BLaER1 treated with 17β-estradiol and CSF1 and Interleukin-3, amounts not matched to agents 10 nM and 100 nM (cell line): ENCODE results near the gene ELF5.

Source experiments
- H3K27ac ChIP-seq, 11 experiments: shearing (Covaris generic); formaldehyde crosslinking; 2 replicates each; pipeline ENCODE4 v1.8.1; 2022
- H3K27me3 ChIP-seq, 11 experiments: shearing (Covaris generic); formaldehyde crosslinking; 2 replicates each; pipeline ENCODE4 v1.8.1; 2022
- H3K36me3 ChIP-seq, 11 experiments: shearing (Covaris generic); formaldehyde crosslinking; 2 replicates each; pipeline ENCODE4 v1.8.1; 2022
- H3K4me1 ChIP-seq, 10 experiments: shearing (Covaris generic); formaldehyde crosslinking; 2 replicates each; pipeline ENCODE4 v1.8.1; 2022
- H3K4me2 ChIP-seq, 11 experiments: shearing (Covaris generic); formaldehyde crosslinking; 2 replicates each; pipeline ENCODE4 v1.8.1; 2022
- H3K4me3 ChIP-seq, 10 experiments: shearing (Covaris generic); formaldehyde crosslinking; 2 replicates each; pipeline ENCODE4 v1.8.1; 2022
- H3K9ac ChIP-seq, 11 experiments: shearing (Covaris generic); formaldehyde crosslinking; 2 replicates each; pipeline ENCODE4 v1.8.1; 2022
- H3K9me3 ChIP-seq, 11 experiments: shearing (Covaris generic); formaldehyde crosslinking; replicated peaks in 1 of 11; 2 replicates each; pipeline ENCODE4 v1.8.1; 2022
- H4K20me1 ChIP-seq, 11 experiments: shearing (Covaris generic); formaldehyde crosslinking; 2 replicates each; pipeline ENCODE4 v1.8.1; 2022
- Cebpa-rat ChIP-seq, 11 experiments: shearing (Covaris generic); IDR thresholded peaks; 2 replicates each; pipeline ENCODE4 v1.8.1; 2022

Gene ELF5

GRCh38 chr11:34512840-34513681 is 533 bp downstream of the ELF5 start:
- no peaks in the 10 kb centered on the region for H3K36me3 ChIP-seq
- no peak overlapping the region for H3K4me2 ChIP-seq
- no peak for TF ChIP-seq Cebpa-rat (IDR thresholded peaks at IDR 0.05)
- H3K9ac ChIP-seq, result no peak overlapping the region
- peaks cover 7 to 35% (median 21%) of the 10 kb centered on the region in 10 experiments; a peak in 18 of 20 replicates for H3K4me1 ChIP-seq
- H4K20me1 ChIP-seq, result no peaks in the 10 kb centered on the region
- H3K9me3 ChIP-seq, result no peaks in the 10 kb centered on the region
- H3K27me3 ChIP-seq, result no peaks in the 10 kb centered on the region
- H3K27ac ChIP-seq, result no peak overlapping the region
- H3K4me3 ChIP-seq, result no peak overlapping the region

- H4K20me1 ChIP-seq, result no peaks in the 10 kb centered on the region
- no peaks in the 10 kb centered on the region for H3K27me3 ChIP-seq
- no peak for TF ChIP-seq Cebpa-rat (IDR thresholded peaks at IDR 0.05)
- H3K4me2 ChIP-seq, result no peak overlapping the region
- no peak overlapping the region for H3K27ac ChIP-seq
- peaks cover 7 to 39% (median 24%) of the 10 kb centered on the region in 10 experiments; a peak in 18 of 20 replicates for H3K4me1 ChIP-seq
- H3K9ac ChIP-seq, result no peak overlapping the region
- H3K36me3 ChIP-seq, result no peaks in the 10 kb centered on the region
- H3K9me3 ChIP-seq, result no peaks in the 10 kb centered on the region
- H3K4me3 ChIP-seq, result no peak overlapping the region
Observed at GRCh38 chr11:34510673-34511072, 2.9 kb downstream of the ELF5 start.

GRCh38 chr11:34510218-34510617 is 3.4 kb downstream of the ELF5 start:
- no peaks in the 10 kb centered on the region for H4K20me1 ChIP-seq
- no peak overlapping the region for H3K27ac ChIP-seq
- no peak overlapping the region for H3K4me3 ChIP-seq
- H3K4me2 ChIP-seq, result peak overlapping the region in 4 of 11 experiments; percentile 50 to 59 (median 58); a peak in 5 of 22 replicates
- H3K9me3 ChIP-seq, result no peaks in the 10 kb centered on the region
- H3K9ac ChIP-seq, result no peak overlapping the region
- TF ChIP-seq Cebpa-rat (IDR thresholded peaks at IDR 0.05), result no peak
- peaks cover 7 to 43% (median 25%) of the 10 kb centered on the region in 10 experiments; a peak in 18 of 20 replicates for H3K4me1 ChIP-seq
- H3K27me3 ChIP-seq, result no peaks in the 10 kb centered on the region
- H3K36me3 ChIP-seq, result no peaks in the 10 kb centered on the region

- Histone ChIP-seq H3K4me1 (peaks cover 1 to 43% (median 17%) of the 10 kb centered on the region in 10 experiments; a peak in 15 of 20 replicates), H3K36me3 (no peaks in the 10 kb centered on the region), H3K9me3 (no peaks in the 10 kb centered on the region), H3K27ac (peak overlapping the region in 2 of 11 experiments; percentile 2 to 34; a peak in 2 of 22 replicates), H3K4me3 (no peak overlapping the region), H4K20me1 (no peaks in the 10 kb centered on the region), H3K9ac (no peak overlapping the region), H3K4me2 (peak overlapping the region in 6 of 11 experiments; percentile 22 to 59 (median 54); a peak in 10 of 22 replicates), H3K27me3 (no peaks in the 10 kb centered on the region)
- no peak for TF ChIP-seq Cebpa-rat (IDR thresholded peaks at IDR 0.05)
Observed at GRCh38 chr11:34509336-34509876, 4.2 kb downstream of the ELF5 start.

GRCh38 chr11:34508524-34508923 is 5.1 kb downstream of the ELF5 start:
- no peak for TF ChIP-seq Cebpa-rat (IDR thresholded peaks at IDR 0.05)
- Histone ChIP-seq H3K9ac (no peak overlapping the region), H3K27ac (no peak overlapping the region; a peak in 1 of 22 replicates), H3K27me3 (no peaks in the 10 kb centered on the region), H3K4me3 (no peak overlapping the region), H4K20me1 (no peaks in the 10 kb centered on the region), H3K4me2 (peak overlapping the region in 5 of 11 experiments; percentile 47 to 59 (median 58); a peak in 7 of 22 replicates), H3K4me1 (peaks cover 0 to 46% (median 16%) of the 10 kb centered on the region in 10 experiments; a peak in 12 of 20 replicates), H3K36me3 (no peaks in the 10 kb centered on the region), H3K9me3 (no peaks in the 10 kb centered on the region)

GRCh38 chr11:34507610-34508009 is 6.0 kb downstream of the ELF5 start:
- Histone ChIP-seq H3K27me3 (no peaks in the 10 kb centered on the region), H4K20me1 (no peaks in the 10 kb centered on the region), H3K9ac (no peak overlapping the region), H3K27ac (no peak overlapping the region), H3K4me1 (peaks cover 0 to 56% (median 20%) of the 10 kb centered on the region in 10 experiments; a peak in 14 of 20 replicates), H3K9me3 (no peaks in the 10 kb centered on the region), H3K4me3 (no peak overlapping the region), H3K4me2 (no peak overlapping the region), H3K36me3 (no peaks in the 10 kb centered on the region)
- TF ChIP-seq Cebpa-rat (IDR thresholded peaks at IDR 0.05), result no peak

- Histone ChIP-seq H3K9me3 (no peaks in the 10 kb centered on the region), H4K20me1 (no peaks in the 10 kb centered on the region), H3K27ac (no peak overlapping the region), H3K9ac (no peak overlapping the region), H3K4me2 (no peak overlapping the region), H3K36me3 (no peaks in the 10 kb centered on the region), H3K4me1 (peaks cover under 1 to 60% (median 24%) of the 10 kb centered on the region in 10 experiments; a peak in 17 of 20 replicates), H3K27me3 (no peaks in the 10 kb centered on the region), H3K4me3 (no peak overlapping the region)
- TF ChIP-seq Cebpa-rat (IDR thresholded peaks at IDR 0.05), result no peak
Observed at GRCh38 chr11:34507156-34507555, 6.4 kb downstream of the ELF5 start.

GRCh38 chr11:34505874-34506273 is 7.7 kb downstream of the ELF5 start:
- Histone ChIP-seq H3K4me1 (peaks cover 12 to 73% (median 37%) of the 10 kb centered on the region in 10 experiments; a peak in 19 of 20 replicates), H3K27ac (peak overlapping the region in 1 of 11 experiments; percentile 6; a peak in 1 of 22 replicates), H3K9ac (no peak overlapping the region), H3K9me3 (no peaks in the 10 kb centered on the region), H4K20me1 (no peaks in the 10 kb centered on the region), H3K4me2 (peak overlapping the region in 4 of 11 experiments; percentile 13 to 65 (median 47); a peak in 6 of 22 replicates), H3K4me3 (no peak overlapping the region), H3K27me3 (no peaks in the 10 kb centered on the region), H3K36me3 (no peaks in the 10 kb centered on the region)
- TF ChIP-seq Cebpa-rat (IDR thresholded peaks at IDR 0.05), result peak in 1 of 11 experiments; percentile 45; a peak in 1 of 22 replicates

GRCh38 chr11:34502949-34503348 is 10.6 kb downstream of the ELF5 start:
- peaks cover 12 to 69% (median 28%) of the 10 kb centered on the region in 10 experiments; a peak in 19 of 20 replicates for H3K4me1 ChIP-seq
- peak overlapping the region in 6 of 11 experiments; percentile 70 to 88 (median 76); a peak in 10 of 22 replicates for H3K4me2 ChIP-seq
- no peaks in the 10 kb centered on the region for H3K36me3 ChIP-seq
- no peaks in the 10 kb centered on the region for H4K20me1 ChIP-seq
- no peak overlapping the region for H3K4me3 ChIP-seq
- peak overlapping the region in 4 of 11 experiments; percentile 67 to 83 (median 73); a peak in 7 of 22 replicates for H3K27ac ChIP-seq
- no peak overlapping the region for H3K9ac ChIP-seq
- H3K27me3 ChIP-seq, result no peaks in the 10 kb centered on the region
- TF ChIP-seq Cebpa-rat (IDR thresholded peaks at IDR 0.05), result no peak
- no peaks in the 10 kb centered on the region for H3K9me3 ChIP-seq
